ENCODE measurements around the gene FBXO42.
"Not testable (repeated sequence)": the region's sequence is repeated elsewhere in the genome, so short reads cannot be mapped to it uniquely, and the experiment has no call there.

FBXO42 gene

DNA sequence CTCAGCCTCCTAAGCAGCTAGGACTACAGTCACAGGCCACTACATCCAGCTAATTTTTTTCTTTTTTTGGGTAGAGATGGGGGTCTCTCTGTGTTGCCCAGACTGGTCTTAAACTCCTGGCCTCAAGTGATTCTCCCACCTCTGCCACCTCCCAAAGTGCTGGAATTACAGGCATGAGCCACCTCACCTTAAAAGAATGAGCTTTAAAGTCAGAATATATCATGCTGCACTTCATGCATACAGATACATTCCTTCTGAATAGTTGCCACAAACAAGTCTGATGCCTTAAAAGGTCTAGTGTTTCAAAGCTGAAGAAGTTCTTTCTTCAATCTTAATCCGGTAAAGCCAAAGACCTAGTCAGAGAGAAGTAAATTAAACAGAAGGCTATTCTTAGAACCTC is 91.5 kb downstream of the FBXO42 start:
- no peak for DNase-seq (ENCODE audit: low read depth)

DNA sequence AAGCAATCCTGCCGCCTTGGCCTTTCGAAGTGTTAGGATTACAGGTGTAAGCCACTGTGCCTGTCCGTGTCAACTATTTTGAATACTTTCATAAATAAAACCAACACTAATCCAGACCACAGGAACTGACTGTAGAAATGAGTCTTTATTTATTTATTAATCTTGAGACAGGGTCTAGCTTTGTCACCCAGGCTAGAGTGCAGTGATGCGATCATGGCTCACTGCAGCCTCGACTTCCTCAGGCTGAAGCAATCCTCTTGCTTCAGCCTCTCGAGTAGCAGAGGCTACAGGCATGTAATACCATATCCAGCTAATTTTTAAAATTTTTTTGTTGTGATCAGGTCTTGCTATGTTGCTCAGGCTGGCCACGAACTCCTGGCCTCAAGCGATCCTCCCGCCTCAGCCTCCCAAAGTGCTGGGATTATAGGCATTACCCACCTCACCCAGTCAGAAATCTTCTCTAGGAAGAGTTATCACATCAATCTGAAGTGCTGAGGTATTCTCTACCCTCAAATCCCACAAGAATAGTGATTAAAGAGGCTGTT is 93.6 kb downstream of the FBXO42 start:
- DNase-seq (ENCODE audit: low read depth) = no peak

- DNase-seq (ENCODE audit: low read depth) = no peak
Measured at GRCh38 chr1:16257968-16258367, 94.3 kb downstream of the FBXO42 start.

GRCh38 chr1:16257556-16257955 is 94.7 kb downstream of the FBXO42 start:
- DNase-seq (ENCODE audit: low read depth) = not testable (repeated sequence)

DNA sequence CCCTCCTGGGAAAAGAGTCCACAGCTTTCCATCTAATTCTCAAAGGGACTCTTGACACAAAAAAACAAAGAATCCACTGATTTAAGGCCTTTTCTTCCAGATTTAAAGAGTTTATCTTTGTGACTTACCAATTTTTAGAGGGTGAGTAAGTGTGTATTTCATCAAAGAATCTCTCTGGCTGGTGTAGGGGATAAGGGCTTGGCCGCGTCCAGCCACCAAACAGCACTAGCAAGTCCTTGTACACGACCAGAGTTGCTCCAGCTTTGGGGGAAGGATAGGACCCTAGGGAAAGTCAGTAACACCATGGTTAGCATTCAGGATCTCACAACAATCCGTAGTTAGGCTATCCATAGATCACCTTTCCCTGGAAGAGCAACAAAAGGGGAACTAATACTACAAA is 95.8 kb downstream of the FBXO42 start:
- no peak for DNase-seq (ENCODE audit: low read depth)

GRCh38 chr1:16254263-16254928 is 97.9 kb downstream of the FBXO42 start:
- DNase-seq (ENCODE audit: low read depth) = no peak

DNA sequence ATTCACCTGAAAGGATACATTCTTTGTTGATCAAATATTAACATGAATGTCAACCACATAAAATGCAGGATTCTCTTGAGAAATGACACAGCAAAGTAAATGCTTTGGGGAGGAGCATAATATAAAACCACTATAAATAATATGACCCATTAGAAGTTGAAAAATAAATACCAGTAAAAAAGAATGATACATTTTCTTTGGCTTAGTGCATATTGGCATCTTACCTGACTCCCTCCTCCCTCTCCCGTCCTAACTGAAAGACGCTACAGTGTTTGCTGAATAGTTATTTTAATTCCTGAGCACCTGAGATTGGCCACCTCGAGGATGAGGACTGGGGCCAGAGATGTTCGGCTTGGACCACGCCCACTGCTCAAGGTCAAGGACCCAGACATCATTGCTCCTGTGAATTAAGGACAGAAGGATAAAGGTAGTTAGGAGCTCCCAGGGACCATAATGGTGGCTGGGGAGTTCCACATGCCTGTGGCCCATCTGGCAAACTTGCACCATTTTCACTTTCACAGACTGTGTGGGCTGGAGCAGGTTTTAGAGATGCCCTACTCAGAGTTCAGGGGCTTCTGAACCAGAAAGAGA is 98.9 kb downstream of the FBXO42 start:
- DNase-seq (ENCODE audit: low read depth) = no peak

DNA sequence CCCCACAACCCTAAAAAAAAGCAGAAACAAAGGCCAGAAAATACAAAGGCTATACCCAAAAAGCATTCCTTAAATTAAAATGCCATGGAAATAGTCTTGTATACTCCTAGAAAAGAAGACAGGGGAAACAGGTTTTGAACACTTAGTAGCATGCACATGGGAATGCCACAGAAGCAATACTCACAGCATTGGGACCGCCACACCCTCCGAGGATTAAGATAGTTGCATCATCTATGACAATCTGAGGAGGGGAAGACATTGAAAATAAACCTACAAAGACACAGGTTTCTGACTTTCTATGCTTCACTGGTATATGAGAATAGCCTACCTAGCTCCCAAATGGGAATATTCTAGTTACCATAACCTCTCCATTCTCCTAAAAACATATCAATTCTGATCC is 99.4 kb downstream of the FBXO42 start:
- DNase-seq (ENCODE audit: low read depth) = no peak

DNA sequence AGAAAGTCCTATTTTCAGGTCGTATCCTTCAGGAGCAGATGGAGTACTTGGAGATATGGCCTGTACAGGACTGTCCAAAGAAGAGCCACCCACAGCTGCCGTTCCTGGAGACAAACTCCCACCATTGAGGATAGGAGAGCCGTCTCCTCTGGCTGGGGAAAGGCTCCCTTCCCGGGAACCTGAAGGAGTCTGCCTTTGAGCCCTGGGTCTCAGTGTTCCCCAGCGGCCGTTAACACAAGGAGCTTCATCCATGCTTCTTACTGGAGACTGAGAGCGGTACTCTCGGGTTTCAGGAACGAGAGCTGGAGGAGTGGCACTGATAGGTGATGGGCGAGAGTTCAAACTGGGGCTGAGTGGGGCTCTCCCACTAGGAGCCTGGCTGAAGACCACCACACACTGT is 100.9 kb downstream of the FBXO42 start:
- DNase-seq (ENCODE audit: low read depth) = no peak

- DNase-seq (ENCODE audit: low read depth) = no peak
Measured at GRCh38 chr1:16250524-16251251, 101.6 kb downstream of the FBXO42 start.

GRCh38 chr1:16249596-16250241 is 102.6 kb downstream of the FBXO42 start:
- DNase-seq (ENCODE audit: low read depth) = no peak

- DNase-seq (ENCODE audit: low read depth) = no peak
Measured at GRCh38 chr1:16248603-16249516, 103.4 kb downstream of the FBXO42 start.

DNA sequence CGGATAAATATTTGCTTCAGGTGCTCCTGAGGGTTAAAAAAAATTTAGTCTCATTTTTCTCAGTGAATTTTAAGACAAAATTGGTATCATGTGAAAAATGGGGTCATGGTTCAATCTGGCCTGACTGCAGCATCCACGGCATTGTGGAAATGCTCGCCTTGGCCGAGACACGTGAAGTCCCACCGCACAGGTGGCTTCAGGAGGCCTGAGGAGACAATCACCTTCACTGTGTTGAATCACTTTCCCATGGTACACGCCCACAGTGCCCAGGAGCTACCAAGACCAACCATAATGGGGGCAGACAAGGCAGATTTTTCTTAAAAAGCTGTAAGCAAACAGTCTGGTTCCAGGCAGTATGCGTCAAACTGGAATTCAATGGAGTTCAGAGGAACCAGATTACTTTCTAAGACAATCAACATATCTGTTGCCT is 104.3 kb downstream of the FBXO42 start:
- no peak for DNase-seq (ENCODE audit: low read depth)

DNA sequence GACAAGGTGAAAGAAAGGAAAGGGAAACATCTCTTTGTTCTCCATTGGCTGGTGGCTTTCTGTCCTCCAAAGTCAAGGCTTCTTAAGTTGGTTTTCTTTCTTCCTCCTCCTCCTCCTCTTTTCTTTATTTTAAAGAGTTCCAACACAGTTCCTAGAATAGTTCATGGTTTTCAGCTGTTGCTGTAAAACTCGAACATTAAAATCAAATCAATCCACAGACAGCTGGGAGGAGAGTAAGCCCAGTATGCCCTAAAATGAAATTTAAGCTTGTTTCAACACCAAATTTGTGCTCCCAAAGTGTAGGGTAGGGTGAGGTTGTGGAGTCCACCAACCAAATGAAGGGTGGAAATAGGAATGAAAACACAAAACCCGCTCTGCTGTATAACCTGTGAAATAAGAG is 104.8 kb downstream of the FBXO42 start:
- no peak for DNase-seq (ENCODE audit: low read depth)

- DNase-seq (ENCODE audit: low read depth) = no peak
Measured at GRCh38 chr1:16246961-16247360, 105.3 kb downstream of the FBXO42 start.

DNA sequence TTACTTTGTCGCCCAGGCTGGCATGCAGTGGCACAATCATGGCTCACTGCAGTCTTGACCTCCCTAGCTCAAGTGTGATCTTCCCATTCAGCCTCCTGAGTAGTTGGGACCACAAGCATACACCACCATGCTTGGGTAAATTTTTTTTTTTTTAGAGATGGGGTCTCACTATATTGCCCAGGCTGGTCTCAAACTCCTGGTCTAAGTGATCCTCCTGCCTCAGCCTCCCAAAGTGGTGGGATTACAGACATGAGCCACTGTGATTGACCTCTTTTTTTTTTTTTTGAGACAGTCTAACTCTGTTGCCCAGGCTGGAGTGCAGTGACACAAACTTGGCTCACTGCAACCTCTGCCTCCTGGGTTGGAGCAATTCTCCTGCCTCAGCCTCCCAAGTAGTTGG is 106.0 kb downstream of the FBXO42 start:
- not testable (repeated sequence) for DNase-seq (ENCODE audit: low read depth)

DNA sequence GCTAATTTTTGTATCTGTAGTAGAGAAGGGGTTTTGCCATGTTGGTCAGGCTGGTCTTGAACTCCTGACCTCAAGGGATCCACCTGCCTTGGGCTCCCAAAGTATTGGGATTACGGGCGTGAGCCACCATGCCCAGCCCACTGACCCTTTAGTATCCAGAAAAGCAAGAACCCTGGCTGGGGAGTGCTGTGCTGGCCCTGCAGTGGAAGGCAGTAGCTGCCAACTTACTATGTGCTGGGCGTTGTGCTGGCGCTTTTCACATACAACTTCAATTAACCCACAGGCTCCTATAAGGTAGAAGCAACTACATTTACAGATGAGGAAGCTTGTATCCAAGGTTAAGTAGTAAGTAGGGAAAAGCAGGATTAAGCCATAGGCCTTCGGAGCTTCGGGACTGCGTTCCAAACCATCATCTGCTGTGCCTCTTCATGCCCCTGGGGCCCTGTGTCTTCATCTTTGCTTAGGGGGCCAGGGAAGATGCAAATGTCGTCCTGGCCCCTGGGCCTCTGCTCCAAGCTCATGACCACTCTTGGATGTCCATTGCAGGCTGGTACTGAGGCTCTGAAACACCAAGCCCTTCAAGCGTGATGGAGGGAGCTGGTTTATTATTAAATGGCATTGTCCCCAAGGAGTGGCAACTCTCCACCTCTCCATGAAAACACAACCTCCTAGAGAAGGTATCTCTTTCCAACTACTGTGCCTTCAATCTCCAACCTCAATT is 106.6 kb downstream of the FBXO42 start:
- DNase-seq (ENCODE audit: low read depth) = no peak

DNA sequence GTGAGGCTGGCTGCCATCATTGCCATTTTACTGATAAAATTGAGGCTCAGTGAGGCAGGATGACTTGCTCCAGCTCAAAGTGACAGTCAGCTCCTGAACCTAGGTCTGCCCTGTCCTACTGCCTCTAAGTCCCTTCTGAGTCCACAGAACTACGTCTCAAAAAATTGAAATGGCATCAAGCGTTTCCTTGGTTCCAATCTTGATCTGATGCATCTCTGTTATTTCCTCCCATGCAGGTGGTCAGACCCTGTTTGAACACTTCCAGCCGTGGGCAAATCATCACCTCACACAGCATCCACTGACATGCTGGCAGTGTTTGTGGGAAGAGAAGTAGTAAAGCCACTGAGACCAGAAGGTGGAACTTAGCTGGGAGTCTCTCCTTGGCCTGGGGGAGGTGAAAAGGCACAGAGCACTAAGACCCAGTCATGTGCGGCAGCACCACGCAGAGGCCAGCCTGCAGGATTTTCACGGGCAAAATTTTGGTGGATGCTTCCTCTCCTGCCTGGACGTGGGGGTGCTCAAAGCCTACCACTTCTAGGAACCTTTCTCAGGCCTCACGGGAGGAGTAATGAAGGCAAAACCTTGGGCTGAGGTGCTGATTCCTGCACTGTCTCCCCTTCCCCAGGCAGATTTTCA is 107.5 kb downstream of the FBXO42 start:
- DNase-seq (ENCODE audit: low read depth) = no peak

- DNase-seq (ENCODE audit: low read depth) = peak; percentile 37
Measured at GRCh38 chr1:16243936-16244649, 108.2 kb downstream of the FBXO42 start.

DNA sequence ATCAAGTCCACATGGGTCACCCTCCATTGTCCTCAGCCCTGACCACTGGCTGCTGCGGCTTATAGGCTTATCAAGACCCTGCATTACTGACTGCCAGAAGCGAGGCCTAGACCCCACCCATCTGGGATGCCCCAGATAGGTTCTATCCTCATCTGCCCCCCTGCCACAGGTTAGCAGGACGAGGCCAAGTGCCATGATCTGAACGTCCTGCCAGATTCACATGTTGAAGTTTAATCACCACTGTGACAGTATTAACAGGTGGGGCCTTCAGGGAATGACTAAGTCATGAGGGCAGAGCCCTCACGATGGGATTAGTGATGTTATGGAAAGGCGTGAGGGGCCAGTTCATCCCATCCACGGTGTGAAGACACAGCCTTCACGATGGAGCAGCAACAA is 109.1 kb downstream of the FBXO42 start:
- no peak for DNase-seq (ENCODE audit: low read depth)

Measured in stimulated activated CD8-positive, alpha-beta memory T cell treated with anti-CD3 and anti-CD28 coated beads, Interleukin-12 subunit alpha, Interleukin-12 subunit beta, amount 100 ng/mL, for 4 hours (primary cell).